ENCODE measurements around the gene CEP70. TPM values are rescaled to one million over a fixed set of nuclear protein-coding genes. Genes with fewer than 3 reads are reported as not detected.

The CEP70 gene
- total and polyA plus RNA-seq, 10 of the 15 experiments (the other 5 are each of a cell fraction or from before 2014, with no cell fraction given) = 1.4 to 9.3 (median 2.2) TPM

GRCh38 chr3:138467931-138468330 lies 126.1 kb downstream of the CEP70 start (continued):
- TF ChIP-seq, protein P1, sequence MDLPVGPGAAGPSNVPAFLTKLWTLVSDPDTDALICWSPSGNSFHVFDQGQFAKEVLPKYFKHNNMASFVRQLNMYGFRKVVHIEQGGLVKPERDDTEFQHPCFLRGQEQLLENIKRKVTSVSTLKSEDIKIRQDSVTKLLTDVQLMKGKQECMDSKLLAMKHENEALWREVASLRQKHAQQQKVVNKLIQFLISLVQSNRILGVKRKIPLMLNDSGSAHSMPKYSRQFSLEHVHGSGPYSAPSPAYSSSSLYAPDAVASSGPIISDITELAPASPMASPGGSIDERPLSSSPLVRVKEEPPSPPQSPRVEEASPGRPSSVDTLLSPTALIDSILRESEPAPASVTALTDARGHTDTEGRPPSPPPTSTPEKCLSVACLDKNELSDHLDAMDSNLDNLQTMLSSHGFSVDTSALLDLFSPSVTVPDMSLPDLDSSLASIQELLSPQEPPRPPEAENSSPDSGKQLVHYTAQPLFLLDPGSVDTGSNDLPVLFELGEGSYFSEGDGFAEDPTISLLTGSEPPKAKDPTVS (IDR thresholded peaks at IDR 0.05; ENCODE audit: low read depth, low read length) = no peak
- no peak for TF ChIP-seq ZBED1 (IDR thresholded peaks at IDR 0.05; ENCODE audit: borderline replicate concordance)

GRCh38 chr3:138465925-138466324 lies 128.1 kb downstream of the CEP70 start:
- H3K4me3 ChIP-seq = no peak overlapping the region
- H4K20me1 ChIP-seq (ENCODE audit: control insufficient read depth, insufficient read depth) = no peaks in the 10 kb centered on the region
- no peak for FAIRE-seq
- no peak overlapping the region for H3K27ac ChIP-seq (ENCODE audit: control insufficient read depth, insufficient read depth)
- in situ Hi-C loops (cut with MboI) (no loop called here), intact Hi-C loops (cut with micrococcal nuclease; ENCODE audit: unreplicated experiment) (no loop called here)
- CTCF ChIA-PET = interaction anchor here (1.8 kb wide), 1 partner anchor 13 kb away, joined by 9 read pairs; no protein-coding TSS in a partner anchor
- SMC1A ChIA-PET (ENCODE audit: uncharacterized antibody, unreplicated experiment) = no interaction called here
- no peak for ATAC-seq
- POLR2A ChIA-PET = no interaction called here
- no peaks in the 10 kb centered on the region for H3K4me1 ChIP-seq (ENCODE audit: control insufficient read depth, insufficient read depth, low read length)
- no peaks in the 10 kb centered on the region for H3K36me3 ChIP-seq (ENCODE audit: control insufficient read depth in 2 of 2, insufficient read depth in 2 of 2, low read length in 1 of 2)
- no peaks in the 10 kb centered on the region for H3K79me2 ChIP-seq (ENCODE audit: control insufficient read depth, insufficient read depth, low read length)
- TF ChIP-seq KAT2A (conservative IDR thresholded peaks at IDR 0.05; ENCODE audit: control insufficient read depth, low read depth, low read length) (no peak), WRNIP1 (IDR thresholded peaks at IDR 0.05; ENCODE audit: borderline replicate concordance, low read depth, low read length) (no peak), ETV6 (conservative IDR thresholded peaks at IDR 0.05 in 1 of 2, IDR thresholded peaks at IDR 0.05 in 1 of 2; ENCODE audit: borderline replicate concordance in 1 of 2, low read depth in 1 of 2) (no peak), USF1 (IDR thresholded peaks at IDR 0.05; ENCODE audit: borderline replicate concordance, extremely low read length, insufficient read depth, low read depth, low read length) (no peak), ZZZ3 (IDR thresholded peaks at IDR 0.05; ENCODE audit: control insufficient read depth, insufficient read length, low read depth) (no peak), CEBPB (IDR thresholded peaks at IDR 0.05; ENCODE audit: borderline replicate concordance in 1 of 2, low read depth in 2 of 2, low read length in 2 of 2) (no peak)
- no peaks in the 10 kb centered on the region for H3K9me3 ChIP-seq (replicated peaks; ENCODE audit: control insufficient read depth, insufficient read depth, low read length)
- no peak overlapping the region for H3K4me2 ChIP-seq (ENCODE audit: control insufficient read depth, insufficient read depth)
- RAD21 ChIA-PET (ENCODE audit: unreplicated experiment) = interaction anchor here (0.6 kb wide), 1 partner anchor 16 kb away, joined by 3 read pairs; no protein-coding TSS in a partner anchor
- BruUV-seq (replicated peaks) = no TSS peak
- no peaks in the 10 kb centered on the region; a peak in 3 of 4 replicates for H3K27me3 ChIP-seq (replicated peaks in 1 of 2; ENCODE audit: control insufficient read depth in 2 of 2, insufficient read depth in 2 of 2, low read length in 1 of 2)
- H3K9ac ChIP-seq (ENCODE audit: control insufficient read depth, insufficient read depth, low read length) = no peak overlapping the region
- DNase-seq (ENCODE audit: low read depth, low spot score) = no peak
- WGBS (ENCODE audit: insufficient coverage, insufficient replicate concordance, low lambda C conversion rate, missing lambda C conversion rate) = 13% methylated on average over 2 of the region's 2 CpGs
- H2AFZ ChIP-seq (ENCODE audit: control insufficient read depth, low read depth, low read length) = no peak overlapping the region

Measured in GM12878 (cell line).